Measurements from ENCODE around the gene TBX4.
"Not testable (repeated sequence)": the region's sequence is repeated elsewhere in the genome, so short reads cannot be mapped to it uniquely, and the experiment has no call there.

Gene TBX4

DNA sequence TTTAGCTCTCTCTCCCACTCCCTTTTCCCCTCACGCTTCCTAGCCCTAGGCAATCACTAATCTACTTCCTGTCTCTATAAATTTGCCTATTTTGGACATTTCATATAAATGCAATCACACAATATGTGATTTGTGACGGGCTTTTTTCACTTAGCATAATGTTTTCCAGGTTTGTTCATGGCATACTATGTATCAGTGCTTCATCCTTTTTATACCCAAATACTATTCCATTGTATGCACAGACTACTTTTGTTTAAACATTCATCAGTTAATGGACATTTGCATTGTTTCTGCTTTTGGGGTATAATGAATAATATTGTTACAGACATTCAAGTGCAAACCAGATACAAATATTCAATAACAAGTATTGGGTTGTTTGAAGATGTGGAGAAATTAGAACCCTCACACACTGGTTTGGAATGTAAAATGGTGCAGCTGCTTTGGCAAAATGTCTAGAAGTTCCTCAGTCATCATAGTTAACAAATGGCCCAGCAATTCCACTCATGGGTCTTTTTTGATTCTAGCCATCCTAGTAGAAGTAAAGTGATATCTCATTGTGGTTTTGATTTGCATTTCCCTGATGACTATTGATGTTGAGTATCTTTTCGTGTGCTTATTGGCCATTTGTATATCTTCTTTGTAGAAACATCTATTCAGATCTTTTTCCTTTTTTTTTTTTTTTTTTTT is 67.7 kb downstream of the TBX4 start:
- in situ Hi-C loops (cut with MboI; ENCODE audit: low sequenced_read_pairs) = no loop called here

DNA sequence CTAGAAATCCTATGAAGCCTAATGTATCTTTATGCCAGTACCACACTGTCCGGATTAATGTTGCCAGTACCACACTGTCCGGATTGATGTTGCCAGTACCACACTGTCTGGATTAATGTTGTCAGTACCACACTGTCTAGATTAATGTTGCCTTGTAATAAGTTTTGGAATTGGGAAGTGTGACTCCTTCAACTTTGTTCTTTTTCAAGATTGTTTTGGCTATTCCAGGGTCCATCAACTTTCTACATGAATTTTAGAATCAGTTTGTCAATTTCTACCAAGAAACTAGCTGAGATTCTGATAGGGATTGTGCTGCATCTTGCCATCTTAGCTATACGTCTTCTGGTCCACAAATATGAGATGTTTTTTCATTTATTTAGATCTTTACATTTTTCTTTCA is 68.7 kb downstream of the TBX4 start:
- in situ Hi-C loops (cut with MboI; ENCODE audit: low sequenced_read_pairs) = no loop called here

DNA sequence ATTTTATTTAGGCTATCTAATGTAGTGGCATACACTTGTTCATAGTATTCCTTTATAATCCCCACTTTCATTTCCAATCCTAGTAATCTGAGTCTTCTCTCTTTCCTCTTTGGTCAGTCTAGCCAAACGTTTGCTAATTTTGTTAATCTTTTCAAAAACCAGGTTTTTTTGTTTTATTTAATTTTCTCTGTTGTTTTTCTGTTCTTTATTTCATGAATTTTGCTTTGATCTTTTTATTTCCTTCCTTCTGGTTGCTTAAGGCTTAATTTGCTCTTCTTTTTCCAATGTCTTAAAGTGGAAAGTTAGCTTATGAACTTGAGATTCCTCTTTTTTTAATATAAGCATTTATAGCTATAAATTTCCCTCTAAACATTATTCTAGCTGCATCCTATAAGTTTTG is 69.9 kb downstream of the TBX4 start:
- in situ Hi-C loops (cut with MboI; ENCODE audit: low sequenced_read_pairs) = no loop called here

- in situ Hi-C loops (cut with MboI; ENCODE audit: low sequenced_read_pairs) = no loop called here
Observed at GRCh38 chr17:61524319-61524718, 72.1 kb downstream of the TBX4 start.

DNA sequence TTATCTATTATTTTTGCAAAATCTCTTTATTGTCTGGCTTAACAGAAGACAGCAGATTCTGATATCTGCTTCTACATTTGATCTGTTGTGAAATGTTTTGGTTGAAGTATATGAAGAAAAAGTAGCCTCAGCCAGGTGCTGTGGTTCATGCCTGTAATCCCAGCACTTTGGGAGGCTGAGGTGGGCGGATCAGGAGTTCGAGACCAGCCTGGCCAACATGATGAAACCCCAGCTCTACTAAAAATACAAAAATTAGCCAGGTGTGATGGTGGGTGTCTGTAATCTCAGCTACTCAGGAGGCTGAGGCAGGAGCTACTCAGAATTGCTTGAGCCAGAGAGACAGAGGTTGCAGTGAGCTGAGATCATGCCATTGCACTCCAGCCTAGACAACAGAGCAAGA is 75.2 kb downstream of the TBX4 start:
- in situ Hi-C loops (cut with MboI; ENCODE audit: low sequenced_read_pairs) = not testable (repeated sequence)

DNA sequence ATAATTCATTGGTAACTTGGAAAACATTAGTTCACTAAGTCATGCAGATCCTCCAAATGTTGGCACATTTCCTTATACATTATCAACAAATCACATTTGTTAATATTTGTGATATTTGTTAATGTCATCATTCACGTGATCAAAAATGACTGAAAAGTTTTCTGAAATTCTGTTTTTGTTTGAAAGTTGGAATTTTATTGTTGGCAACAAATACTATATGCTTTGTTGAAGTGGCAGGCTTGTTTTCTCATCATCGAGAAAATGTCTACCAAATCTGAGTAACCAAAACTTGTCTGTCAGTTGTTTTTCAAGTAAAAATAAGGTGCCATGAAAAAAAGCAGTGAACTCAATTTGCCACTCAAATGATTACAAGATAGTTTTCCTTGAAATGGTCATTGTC is 75.9 kb downstream of the TBX4 start:
- in situ Hi-C loops (cut with MboI; ENCODE audit: low sequenced_read_pairs) = no loop called here

- in situ Hi-C loops (cut with MboI; ENCODE audit: low sequenced_read_pairs) = no loop called here
Observed at GRCh38 chr17:61531223-61531622, 79.0 kb downstream of the TBX4 start.

DNA sequence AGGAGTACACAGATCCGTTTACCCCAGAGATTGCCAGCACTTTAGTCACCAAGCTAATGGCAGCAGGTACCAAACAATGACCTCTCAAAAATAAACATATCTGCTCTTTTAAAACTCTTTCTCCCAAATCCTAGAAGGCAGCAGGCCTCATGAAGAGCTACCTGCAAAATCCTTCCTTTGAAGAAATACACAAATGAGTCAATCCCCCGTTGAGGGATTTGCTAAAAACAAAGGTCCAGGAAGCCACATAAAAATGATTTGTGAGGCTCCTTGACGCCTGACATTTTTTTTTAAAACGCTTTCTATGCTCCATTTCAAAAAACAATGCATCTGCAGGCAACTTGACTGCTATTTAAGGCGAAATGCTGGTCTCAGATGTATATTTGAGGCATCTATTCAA is 80.6 kb downstream of the TBX4 start:
- in situ Hi-C loops (cut with MboI; ENCODE audit: low sequenced_read_pairs) = no loop called here

- in situ Hi-C loops (cut with MboI; ENCODE audit: low sequenced_read_pairs) = no loop called here
Observed at GRCh38 chr17:61533797-61534196, 81.6 kb downstream of the TBX4 start.

GRCh38 chr17:61534414-61534813 is 82.2 kb downstream of the TBX4 start:
- in situ Hi-C loops (cut with MboI; ENCODE audit: low sequenced_read_pairs) = no loop called here

Measured in HL-60/S4 (cell line).